DND-41 (cell line): Measurements from ENCODE around the gene C2orf69.

ENCODE experiments used
- ATAC-seq: fragments of 200-7000 bp; cut with Tn5 transposase; 3 replicates; pipeline ENCODE4 v1.9.1; 2021; ENCODE audit warnings: low read depth; ENCODE audit not compliant: insufficient read depth
- DNase-seq: peaks from one replicate; pipeline ENCODE4 v3.0.0-alpha.2; 2020
- H2AFZ ChIP-seq: 2 replicates; pipeline ENCODE4 v1.6.0; 2012; ENCODE audit warnings: low read depth, low read length
- H3K27ac ChIP-seq: 2 replicates; pipeline ENCODE4 v1.5.1; 2012; ENCODE audit warnings: low read length, inconsistent platforms
- H3K27me3 ChIP-seq: fragments of 200-600 bp; sonication (generic); 2 replicates; pipeline ENCODE4 v1.6.0; 2012; ENCODE audit warnings: low read length, mild to moderate bottlenecking, inconsistent platforms; ENCODE audit not compliant: insufficient read depth, poor library complexity
- H3K36me3 ChIP-seq: 2 replicates; pipeline ENCODE4 v1.5.1; 2012; ENCODE audit warnings: low read length, inconsistent platforms; ENCODE audit not compliant: insufficient read depth
- H3K4me1 ChIP-seq: 2 replicates; pipeline ENCODE4 v1.5.1; 2012; ENCODE audit warnings: mild to moderate bottlenecking, low read length; ENCODE audit not compliant: insufficient read depth
- H3K4me2 ChIP-seq: 2 replicates; pipeline ENCODE4 v1.6.0; 2012; ENCODE audit warnings: mild to moderate bottlenecking, moderate library complexity, low read length, inconsistent platforms; ENCODE audit not compliant: insufficient read depth
- H3K4me3 ChIP-seq, 2 experiments: fragments of 200-600 bp in 1 of 2; shearing (Covaris generic) in 1 of 2; 2 replicates each; pipeline ENCODE4 v1.5.1; 2012 to 2016; ENCODE audit warnings: inconsistent platforms in 2 of 2, low read length in 2 of 2, mild to moderate bottlenecking in 2 of 2, low read depth in 1 of 2, moderate library complexity in 1 of 2
- H3K79me2 ChIP-seq: 2 replicates; pipeline ENCODE4 v1.6.0; 2012; ENCODE audit warnings: low read length, inconsistent platforms; ENCODE audit not compliant: insufficient read depth
- H3K9ac ChIP-seq: 2 replicates; pipeline ENCODE4 v1.6.0; 2012; ENCODE audit warnings: low read depth, mild to moderate bottlenecking, inconsistent platforms, low read length, moderate library complexity
- H3K9me3 ChIP-seq: 2 replicates; pipeline ENCODE4 v1.5.1; 2012; ENCODE audit warnings: low read length, moderate library complexity, mild to moderate bottlenecking, inconsistent platforms; ENCODE audit not compliant: insufficient read depth, severe bottlenecking
- H4K20me1 ChIP-seq: 2 replicates; pipeline ENCODE4 v1.6.0; 2012; ENCODE audit warnings: low read length; ENCODE audit not compliant: insufficient read depth
- EZH2 ChIP-seq: IDR thresholded peaks from 3 replicates; pipeline ENCODE4 v1.6.1; 2012; ENCODE audit warnings: borderline replicate concordance, low read depth, mild to moderate bottlenecking, moderate library complexity, low read length, inconsistent platforms; ENCODE audit not compliant: severe bottlenecking
- TF ChIP-seq, protein P1 (sequence below): IDR thresholded peaks from 2 replicates; pipeline ENCODE4 v1.5.1; 2012; ENCODE audit warnings: borderline replicate concordance, low read length, moderate library complexity, mild to moderate bottlenecking; ENCODE audit not compliant: poor library complexity, severe bottlenecking; ENCODE audit errors: extremely low read depth

C2orf69 gene

DNA sequence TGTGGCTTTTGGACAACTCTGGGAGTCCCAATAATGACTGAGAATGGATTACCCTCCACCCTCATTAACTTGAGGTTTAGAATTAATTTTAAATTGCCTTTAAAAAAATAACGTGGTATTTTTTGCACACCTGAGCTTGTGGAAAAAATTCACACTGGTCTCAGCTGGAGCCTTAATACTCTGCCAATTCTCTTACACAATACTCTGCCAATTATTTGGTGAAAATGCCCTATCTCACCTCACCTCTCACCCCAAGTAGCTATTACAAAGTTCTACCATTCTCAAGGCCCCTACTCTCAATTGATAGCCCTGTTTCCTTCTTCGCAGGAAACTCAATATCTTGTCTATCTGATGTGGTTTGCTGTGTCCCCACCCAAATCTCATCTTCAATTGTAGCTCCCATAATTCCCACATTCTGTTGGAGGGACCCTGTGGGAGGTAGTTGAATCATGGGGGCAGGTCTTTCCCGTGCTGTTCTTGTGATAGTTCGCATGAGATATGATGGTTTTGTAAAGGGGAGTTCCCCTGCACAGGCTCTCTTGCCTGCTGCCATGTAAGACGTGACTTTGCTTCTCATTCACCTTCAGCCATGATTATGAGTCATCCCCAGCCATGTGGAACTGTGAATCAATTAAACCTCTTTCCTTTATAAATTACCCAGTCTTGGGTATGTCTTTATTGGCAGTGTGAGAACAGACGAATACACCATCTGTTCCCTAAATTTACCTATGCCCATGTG lies 27.4 kb upstream of the C2orf69 start:
- no peak for DNase-seq
- Histone ChIP-seq H3K9me3 (no peaks in the 10 kb centered on the region), H3K4me3 (no peak overlapping the region), H2AFZ (no peak overlapping the region), H4K20me1 (no peaks in the 10 kb centered on the region), H3K9ac (no peak overlapping the region), H3K79me2 (no peaks in the 10 kb centered on the region), H3K4me2 (no peak overlapping the region), H3K36me3 (no peaks in the 10 kb centered on the region), H3K4me1 (no peaks in the 10 kb centered on the region), H3K27ac (no peak overlapping the region), H3K27me3 (no peaks in the 10 kb centered on the region)
- TF ChIP-seq, protein P1, sequence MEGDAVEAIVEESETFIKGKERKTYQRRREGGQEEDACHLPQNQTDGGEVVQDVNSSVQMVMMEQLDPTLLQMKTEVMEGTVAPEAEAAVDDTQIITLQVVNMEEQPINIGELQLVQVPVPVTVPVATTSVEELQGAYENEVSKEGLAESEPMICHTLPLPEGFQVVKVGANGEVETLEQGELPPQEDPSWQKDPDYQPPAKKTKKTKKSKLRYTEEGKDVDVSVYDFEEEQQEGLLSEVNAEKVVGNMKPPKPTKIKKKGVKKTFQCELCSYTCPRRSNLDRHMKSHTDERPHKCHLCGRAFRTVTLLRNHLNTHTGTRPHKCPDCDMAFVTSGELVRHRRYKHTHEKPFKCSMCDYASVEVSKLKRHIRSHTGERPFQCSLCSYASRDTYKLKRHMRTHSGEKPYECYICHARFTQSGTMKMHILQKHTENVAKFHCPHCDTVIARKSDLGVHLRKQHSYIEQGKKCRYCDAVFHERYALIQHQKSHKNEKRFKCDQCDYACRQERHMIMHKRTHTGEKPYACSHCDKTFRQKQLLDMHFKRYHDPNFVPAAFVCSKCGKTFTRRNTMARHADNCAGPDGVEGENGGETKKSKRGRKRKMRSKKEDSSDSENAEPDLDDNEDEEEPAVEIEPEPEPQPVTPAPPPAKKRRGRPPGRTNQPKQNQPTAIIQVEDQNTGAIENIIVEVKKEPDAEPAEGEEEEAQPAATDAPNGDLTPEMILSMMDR = no peak
- no peak for TF ChIP-seq EZH2
- ATAC-seq = no peak

DNA sequence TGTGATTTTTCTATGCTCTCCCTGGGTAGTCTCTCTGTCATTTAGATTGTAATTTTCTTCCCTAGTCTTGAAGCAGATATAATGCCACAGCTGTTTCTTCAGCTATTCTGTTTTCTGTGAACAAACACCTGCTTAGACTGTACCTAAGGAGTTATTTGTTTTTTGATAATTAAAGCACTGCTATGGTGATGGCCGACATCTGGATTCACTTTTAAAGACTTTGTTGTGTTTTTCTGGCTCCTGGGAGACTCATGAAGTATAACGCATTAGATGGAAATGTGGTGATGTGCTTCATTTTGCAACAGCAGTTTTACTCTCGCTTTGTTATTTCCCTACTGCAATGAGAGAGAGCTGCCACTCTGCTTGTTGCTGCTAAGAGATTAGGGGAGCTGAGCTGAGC lies 15.7 kb upstream of the C2orf69 start:
- no peaks in the 10 kb centered on the region for H3K27me3 ChIP-seq
- DNase-seq (no peak), ATAC-seq (no peak)
- H3K4me1 ChIP-seq = no peaks in the 10 kb centered on the region
- no peak overlapping the region for H3K4me3 ChIP-seq
- TF ChIP-seq, protein P1 = no peak
- no peak for TF ChIP-seq EZH2
- H3K27ac ChIP-seq = no peak overlapping the region
- H2AFZ ChIP-seq = no peak overlapping the region
- no peaks in the 10 kb centered on the region for H4K20me1 ChIP-seq
- no peak overlapping the region for H3K9ac ChIP-seq
- no peaks in the 10 kb centered on the region for H3K36me3 ChIP-seq
- no peaks in the 10 kb centered on the region for H3K9me3 ChIP-seq
- no peaks in the 10 kb centered on the region for H3K79me2 ChIP-seq
- no peak overlapping the region for H3K4me2 ChIP-seq

DNA sequence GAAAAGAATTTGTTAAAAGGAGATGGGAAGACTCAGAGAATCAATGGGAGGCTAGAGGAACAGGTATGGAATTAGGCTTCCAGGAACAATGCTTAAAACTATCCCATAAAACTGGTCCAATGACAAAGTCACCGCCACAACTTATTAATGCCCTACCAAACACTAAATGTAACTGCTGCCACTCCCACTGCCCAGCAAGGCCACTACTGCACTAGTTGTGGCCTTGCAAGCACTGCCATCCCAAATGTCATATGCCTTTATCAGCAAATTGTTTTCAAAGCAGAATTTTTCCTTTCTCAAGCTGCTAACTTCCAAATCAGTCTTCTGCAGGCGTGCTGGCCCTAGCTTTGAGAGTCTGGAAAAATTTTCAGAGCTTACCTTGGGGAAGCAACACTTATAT lies 14.5 kb upstream of the C2orf69 start:
- Histone ChIP-seq H3K4me2 (no peak overlapping the region), H3K27me3 (no peaks in the 10 kb centered on the region), H3K4me3 (no peak overlapping the region), H3K27ac (no peak overlapping the region), H3K36me3 (no peaks in the 10 kb centered on the region), H2AFZ (no peak overlapping the region), H4K20me1 (no peaks in the 10 kb centered on the region), H3K9me3 (no peaks in the 10 kb centered on the region), H3K9ac (no peak overlapping the region), H3K4me1 (no peaks in the 10 kb centered on the region), H3K79me2 (no peaks in the 10 kb centered on the region)
- TF ChIP-seq, protein P1 = no peak
- DNase-seq (no peak), ATAC-seq (no peak)
